ENCODE results near the gene PRDM16. TPM values are rescaled to one million over a fixed set of nuclear protein-coding genes. Genes with fewer than 3 reads are reported as not detected.

Gene PRDM16
- polyA plus RNA-seq, 2 donors: 0.15 to 0.28 TPM

DNA sequence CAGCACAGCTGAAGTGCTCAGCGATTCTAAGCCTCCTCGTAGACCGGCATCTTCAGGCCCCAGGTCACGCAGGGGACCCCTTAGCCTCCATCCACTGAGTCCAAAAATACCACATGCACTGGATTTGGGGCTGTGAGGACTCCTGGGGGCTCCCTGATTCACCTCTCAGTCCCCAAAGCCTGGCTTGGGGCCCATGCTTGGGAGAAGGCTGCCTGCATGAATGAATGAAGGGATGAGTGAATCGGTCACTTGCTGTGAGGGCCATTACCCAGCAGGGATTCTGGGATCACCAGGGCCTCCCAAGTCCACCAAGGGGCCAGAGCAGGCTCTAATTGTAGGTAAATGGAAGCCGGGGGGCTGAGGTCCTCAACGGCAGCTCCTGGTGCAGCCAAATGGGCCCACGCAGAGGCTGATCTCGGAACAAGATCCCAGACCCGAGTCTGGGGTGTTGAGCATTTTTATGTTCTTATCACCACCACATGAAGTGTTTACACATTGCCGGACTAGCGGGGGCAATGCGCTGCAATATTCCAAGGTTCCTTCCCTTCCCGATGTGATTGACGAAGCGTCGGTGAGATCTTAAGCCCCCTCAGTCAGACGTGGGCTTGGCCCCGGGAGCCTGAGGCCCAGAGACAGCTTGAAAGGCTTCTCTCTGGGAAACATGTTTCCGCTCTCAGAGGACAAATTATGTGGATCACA is 371.9 kb downstream of the PRDM16 start:
- no peaks in the 10 kb centered on the region for H3K9me3 ChIP-seq (ENCODE audit: control insufficient read depth in 2 of 2, insufficient read depth in 1 of 2, low read depth in 1 of 2, low read length in 1 of 2)
- H3K27me3 ChIP-seq (ENCODE audit: control insufficient read depth in 1 of 2, insufficient read depth in 2 of 2, low read length in 2 of 2): no peaks in the 10 kb centered on the region
- WGBS, 2 donors: 48 to 63% methylated on average over 20 of the region's 20 CpGs
- no peak overlapping the region for H3K27ac ChIP-seq (ENCODE audit: low read depth in 2 of 2, low read length in 1 of 2)
- no peaks in the 10 kb centered on the region for H3K4me1 ChIP-seq (ENCODE audit: control insufficient read depth in 2 of 2, insufficient read depth in 2 of 2, low read length in 1 of 2)
- H3K36me3 ChIP-seq (ENCODE audit: control insufficient read depth in 2 of 2, insufficient read depth in 2 of 2, low read length in 1 of 2): no peaks in the 10 kb centered on the region
- no peak overlapping the region for H3K4me3 ChIP-seq (ENCODE audit: low read depth in 1 of 2, low read length in 2 of 2)

- Histone ChIP-seq H3K27ac (ENCODE audit: low read depth in 2 of 2, low read length in 1 of 2) (no peak overlapping the region), H3K4me3 (ENCODE audit: low read depth in 1 of 2, low read length in 2 of 2) (no peak overlapping the region), H3K9me3 (ENCODE audit: control insufficient read depth in 2 of 2, insufficient read depth in 1 of 2, low read depth in 1 of 2, low read length in 1 of 2) (no peaks in the 10 kb centered on the region), H3K4me1 (ENCODE audit: control insufficient read depth in 2 of 2, insufficient read depth in 2 of 2, low read length in 1 of 2) (no peaks in the 10 kb centered on the region), H3K27me3 (ENCODE audit: control insufficient read depth in 1 of 2, insufficient read depth in 2 of 2, low read length in 2 of 2) (no peaks in the 10 kb centered on the region), H3K36me3 (ENCODE audit: control insufficient read depth in 2 of 2, insufficient read depth in 2 of 2, low read length in 1 of 2) (no peaks in the 10 kb centered on the region)
- WGBS, 2 donors: 58 to 60% methylated on average over 8 of the region's 8 CpGs
These were observed 372.4 kb downstream of the PRDM16 start for GRCh38 chr1:3441410-3441847.

- Histone ChIP-seq H3K27me3 (ENCODE audit: control insufficient read depth in 1 of 2, insufficient read depth in 2 of 2, low read length in 2 of 2) (no peaks in the 10 kb centered on the region), H3K4me1 (ENCODE audit: control insufficient read depth in 2 of 2, insufficient read depth in 2 of 2, low read length in 1 of 2) (no peaks in the 10 kb centered on the region), H3K36me3 (ENCODE audit: control insufficient read depth in 2 of 2, insufficient read depth in 2 of 2, low read length in 1 of 2) (no peaks in the 10 kb centered on the region), H3K27ac (ENCODE audit: low read depth in 2 of 2, low read length in 1 of 2) (no peak overlapping the region), H3K9me3 (ENCODE audit: control insufficient read depth in 2 of 2, insufficient read depth in 1 of 2, low read depth in 1 of 2, low read length in 1 of 2) (no peaks in the 10 kb centered on the region), H3K4me3 (ENCODE audit: low read depth in 1 of 2, low read length in 2 of 2) (no peak overlapping the region)
- 68 to 78% methylated on average over 8 of the region's 8 CpGs for WGBS, 2 donors
These were observed 372.9 kb downstream of the PRDM16 start for GRCh38 chr1:3441880-3442279.

DNA sequence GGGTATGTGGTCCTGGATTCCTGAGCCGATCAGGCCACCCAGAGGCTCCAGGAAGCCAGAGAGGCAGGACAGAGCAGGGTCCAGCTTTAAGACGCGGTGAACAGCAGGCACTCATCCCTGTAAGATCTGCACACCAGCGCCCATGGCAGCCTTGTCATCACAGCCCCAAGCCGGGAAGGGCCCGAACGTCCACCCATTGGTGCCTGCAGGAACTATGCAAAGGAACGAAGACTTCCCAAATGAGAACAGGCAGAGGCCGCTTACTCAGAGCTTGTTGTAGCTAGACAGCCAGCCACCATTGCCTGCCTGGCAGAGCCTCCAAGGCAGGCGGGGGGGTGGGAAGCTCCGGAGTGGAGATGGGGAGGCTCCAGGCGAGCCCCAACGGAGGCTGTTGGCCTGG is 373.3 kb downstream of the PRDM16 start:
- Histone ChIP-seq H3K27me3 (ENCODE audit: control insufficient read depth in 1 of 2, insufficient read depth in 2 of 2, low read length in 2 of 2) (no peaks in the 10 kb centered on the region), H3K4me1 (ENCODE audit: control insufficient read depth in 2 of 2, insufficient read depth in 2 of 2, low read length in 1 of 2) (no peaks in the 10 kb centered on the region), H3K4me3 (ENCODE audit: low read depth in 1 of 2, low read length in 2 of 2) (no peak overlapping the region), H3K27ac (ENCODE audit: low read depth in 2 of 2, low read length in 1 of 2) (no peak overlapping the region), H3K9me3 (ENCODE audit: control insufficient read depth in 2 of 2, insufficient read depth in 1 of 2, low read depth in 1 of 2, low read length in 1 of 2) (no peaks in the 10 kb centered on the region), H3K36me3 (ENCODE audit: control insufficient read depth in 2 of 2, insufficient read depth in 2 of 2, low read length in 1 of 2) (no peaks in the 10 kb centered on the region)
- WGBS, 2 donors: 72 to 77% methylated on average over 13 of the region's 13 CpGs

DNA sequence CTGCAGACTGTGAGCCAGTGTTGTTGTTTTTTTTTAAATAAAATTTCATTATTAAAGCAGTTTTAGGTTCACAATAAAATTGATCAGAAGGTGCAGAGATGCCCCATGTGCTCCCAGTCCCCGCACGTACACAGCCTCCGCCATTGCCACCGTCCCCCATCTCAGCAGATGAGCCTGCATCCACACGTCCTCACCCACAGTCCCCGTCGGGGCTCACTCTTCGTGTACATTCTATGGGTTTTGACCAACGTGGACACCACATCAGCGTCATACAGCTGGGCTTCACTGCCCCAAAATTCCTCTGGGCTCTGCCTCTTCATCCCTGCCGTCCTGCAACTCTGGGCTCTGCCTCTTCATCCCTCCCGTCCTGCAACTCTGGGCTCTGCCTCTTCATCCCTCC is 373.9 kb downstream of the PRDM16 start:
- Histone ChIP-seq H3K27me3 (ENCODE audit: control insufficient read depth in 1 of 2, insufficient read depth in 2 of 2, low read length in 2 of 2) (no peaks in the 10 kb centered on the region), H3K36me3 (ENCODE audit: control insufficient read depth in 2 of 2, insufficient read depth in 2 of 2, low read length in 1 of 2) (no peaks in the 10 kb centered on the region), H3K9me3 (ENCODE audit: control insufficient read depth in 2 of 2, insufficient read depth in 1 of 2, low read depth in 1 of 2, low read length in 1 of 2) (no peaks in the 10 kb centered on the region), H3K4me3 (ENCODE audit: low read depth in 1 of 2, low read length in 2 of 2) (no peak overlapping the region), H3K27ac (ENCODE audit: low read depth in 2 of 2, low read length in 1 of 2) (no peak overlapping the region), H3K4me1 (ENCODE audit: control insufficient read depth in 2 of 2, insufficient read depth in 2 of 2, low read length in 1 of 2) (no peaks in the 10 kb centered on the region)
- WGBS, 2 donors: 78 to 83% methylated on average over 12 of the region's 12 CpGs

DNA sequence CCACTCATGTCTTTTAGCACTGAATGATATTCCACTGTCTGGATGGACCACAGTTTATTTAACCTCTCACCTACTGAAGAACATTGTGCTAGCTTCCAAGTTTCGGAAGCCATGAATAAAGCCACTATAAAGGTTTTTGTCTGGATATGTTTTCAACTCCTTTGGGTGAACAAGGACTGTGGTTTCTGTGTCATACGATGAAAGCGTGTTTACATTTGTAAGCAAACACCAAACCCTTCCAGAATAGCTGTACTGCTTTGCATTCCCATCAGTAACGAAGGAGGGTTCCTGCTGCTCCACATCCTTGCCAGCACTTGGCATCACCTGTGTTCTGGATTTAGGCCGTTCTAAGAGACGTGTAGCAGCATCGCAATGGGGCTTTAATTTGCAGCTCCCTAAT is 374.8 kb downstream of the PRDM16 start:
- no peaks in the 10 kb centered on the region for H3K27me3 ChIP-seq (ENCODE audit: control insufficient read depth in 1 of 2, insufficient read depth in 2 of 2, low read length in 2 of 2)

DNA sequence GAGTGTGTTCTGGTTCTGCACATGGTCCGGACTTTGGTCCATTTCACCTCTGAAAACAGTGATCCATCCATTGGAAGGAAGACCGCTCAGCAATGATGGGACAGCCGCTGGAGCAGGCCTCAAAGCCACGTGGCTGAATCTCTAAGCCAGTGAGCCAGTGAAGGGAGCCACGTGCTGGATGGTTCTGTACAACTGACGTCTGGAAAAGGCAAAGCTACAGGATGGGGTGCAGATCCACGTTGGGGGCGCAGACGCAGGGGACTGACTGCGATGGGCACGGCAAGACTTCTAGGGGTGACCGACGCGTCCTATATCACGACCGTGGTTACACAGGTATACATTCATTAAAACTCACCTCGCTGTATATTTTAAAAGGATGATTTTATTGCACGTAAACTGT is 375.3 kb downstream of the PRDM16 start:
- Histone ChIP-seq H3K27me3 (ENCODE audit: control insufficient read depth in 1 of 2, insufficient read depth in 2 of 2, low read length in 2 of 2) (no peaks in the 10 kb centered on the region), H3K27ac (ENCODE audit: low read depth in 2 of 2, low read length in 1 of 2) (no peak overlapping the region), H3K4me1 (ENCODE audit: control insufficient read depth in 2 of 2, insufficient read depth in 2 of 2, low read length in 1 of 2) (no peaks in the 10 kb centered on the region), H3K4me3 (ENCODE audit: low read depth in 1 of 2, low read length in 2 of 2) (no peak overlapping the region), H3K36me3 (ENCODE audit: control insufficient read depth in 2 of 2, insufficient read depth in 2 of 2, low read length in 1 of 2) (no peaks in the 10 kb centered on the region), H3K9me3 (ENCODE audit: control insufficient read depth in 2 of 2, insufficient read depth in 1 of 2, low read depth in 1 of 2, low read length in 1 of 2) (no peaks in the 10 kb centered on the region)
- 88 to 91% methylated on average over 18 of the region's 18 CpGs for WGBS, 2 donors

More for the DNA sequence above, 374.8 kb downstream of the PRDM16 start:
- Histone ChIP-seq H3K27ac (ENCODE audit: low read depth in 2 of 2, low read length in 1 of 2) (no peak overlapping the region), H3K36me3 (ENCODE audit: control insufficient read depth in 2 of 2, insufficient read depth in 2 of 2, low read length in 1 of 2) (no peaks in the 10 kb centered on the region), H3K4me3 (ENCODE audit: low read depth in 1 of 2, low read length in 2 of 2) (no peak overlapping the region), H3K9me3 (ENCODE audit: control insufficient read depth in 2 of 2, insufficient read depth in 1 of 2, low read depth in 1 of 2, low read length in 1 of 2) (no peaks in the 10 kb centered on the region), H3K4me1 (ENCODE audit: control insufficient read depth in 2 of 2, insufficient read depth in 2 of 2, low read length in 1 of 2) (no peaks in the 10 kb centered on the region)
- 57 to 64% methylated on average over 7 of the region's 7 CpGs for WGBS, 2 donors

DNA sequence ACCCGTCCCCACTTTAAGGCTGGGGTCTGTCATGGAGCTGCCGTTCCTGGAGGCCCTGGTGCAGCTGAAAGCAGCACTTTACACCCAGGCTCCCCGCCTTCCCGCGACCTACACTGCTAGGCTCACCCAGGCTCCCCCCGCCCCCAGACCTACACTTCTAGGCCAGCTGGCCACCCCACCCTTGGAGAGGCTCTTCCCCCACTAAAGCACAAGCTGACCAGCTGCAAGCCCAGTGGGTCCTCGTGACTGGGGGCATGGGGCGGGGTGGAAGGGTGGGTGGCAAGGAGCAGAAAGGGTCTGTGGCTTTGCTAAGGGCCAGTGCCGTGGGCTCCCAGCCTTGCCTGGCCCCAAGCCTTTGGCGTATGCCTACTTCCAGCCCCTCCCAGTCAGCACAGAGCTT is 375.7 kb downstream of the PRDM16 start:
- no peaks in the 10 kb centered on the region for H3K27me3 ChIP-seq (ENCODE audit: control insufficient read depth in 1 of 2, insufficient read depth in 2 of 2, low read length in 2 of 2)
- no peak overlapping the region for H3K4me3 ChIP-seq (ENCODE audit: low read depth in 1 of 2, low read length in 2 of 2)
- H3K36me3 ChIP-seq (ENCODE audit: control insufficient read depth in 2 of 2, insufficient read depth in 2 of 2, low read length in 1 of 2): no peaks in the 10 kb centered on the region
- no peaks in the 10 kb centered on the region for H3K9me3 ChIP-seq (ENCODE audit: control insufficient read depth in 2 of 2, insufficient read depth in 1 of 2, low read depth in 1 of 2, low read length in 1 of 2)
- 70 to 76% methylated on average over 10 of the region's 10 CpGs for WGBS, 2 donors
- no peaks in the 10 kb centered on the region for H3K4me1 ChIP-seq (ENCODE audit: control insufficient read depth in 2 of 2, insufficient read depth in 2 of 2, low read length in 1 of 2)
- H3K27ac ChIP-seq (ENCODE audit: low read depth in 2 of 2, low read length in 1 of 2): no peak overlapping the region

GRCh38 chr1:3450202-3450863 is 381.3 kb downstream of the PRDM16 start:
- WGBS, 2 donors: 80 to 81% methylated on average over 9 of the region's 9 CpGs
- Histone ChIP-seq H3K4me1 (ENCODE audit: control insufficient read depth in 2 of 2, insufficient read depth in 2 of 2, low read length in 1 of 2) (peaks cover 7 to 8% of the 10 kb centered on the region in 2 donors), H3K27me3 (ENCODE audit: control insufficient read depth in 1 of 2, insufficient read depth in 2 of 2, low read length in 2 of 2) (no peaks in the 10 kb centered on the region), H3K36me3 (ENCODE audit: control insufficient read depth in 2 of 2, insufficient read depth in 2 of 2, low read length in 1 of 2) (no peaks in the 10 kb centered on the region), H3K9me3 (ENCODE audit: control insufficient read depth in 2 of 2, insufficient read depth in 1 of 2, low read depth in 1 of 2, low read length in 1 of 2) (no peaks in the 10 kb centered on the region), H3K4me3 (ENCODE audit: low read depth in 1 of 2, low read length in 2 of 2) (no peak overlapping the region), H3K27ac (ENCODE audit: low read depth in 2 of 2, low read length in 1 of 2) (no peak overlapping the region)

DNA sequence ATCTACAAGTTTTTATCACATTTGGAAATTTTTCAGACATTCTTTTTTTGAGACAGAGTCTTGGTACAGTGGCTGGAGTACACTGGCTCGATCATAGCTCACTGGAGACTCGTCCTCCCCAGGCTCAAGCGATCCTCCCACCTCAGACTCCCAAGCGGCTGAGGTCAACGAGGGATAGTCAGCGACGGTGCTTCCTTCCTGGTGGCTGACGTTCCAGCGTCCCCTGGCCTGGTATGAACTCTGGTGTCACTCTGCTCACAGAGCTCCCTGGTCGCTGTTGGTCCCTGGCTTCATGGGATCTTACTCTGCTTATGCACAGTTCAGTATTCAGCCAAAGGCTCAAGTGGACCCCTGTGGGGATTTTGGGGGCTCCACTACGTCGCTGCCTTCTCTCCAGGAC is 382.0 kb downstream of the PRDM16 start:
- peaks cover 7 to 14% of the 10 kb centered on the region in 2 donors for H3K4me1 ChIP-seq (ENCODE audit: control insufficient read depth in 2 of 2, insufficient read depth in 2 of 2, low read length in 1 of 2)
- no peaks in the 10 kb centered on the region for H3K27me3 ChIP-seq (ENCODE audit: control insufficient read depth in 1 of 2, insufficient read depth in 2 of 2, low read length in 2 of 2)
- no peaks in the 10 kb centered on the region for H3K36me3 ChIP-seq (ENCODE audit: control insufficient read depth in 2 of 2, insufficient read depth in 2 of 2, low read length in 1 of 2)
- no peak overlapping the region for H3K4me3 ChIP-seq (ENCODE audit: low read depth in 1 of 2, low read length in 2 of 2)
- no peak overlapping the region for H3K27ac ChIP-seq (ENCODE audit: low read depth in 2 of 2, low read length in 1 of 2)
- no peaks in the 10 kb centered on the region for H3K9me3 ChIP-seq (ENCODE audit: control insufficient read depth in 2 of 2, insufficient read depth in 1 of 2, low read depth in 1 of 2, low read length in 1 of 2)
- 74 to 81% methylated on average over 12 of the region's 12 CpGs for WGBS, 2 donors

Measured in esophagus (tissue), 2 donors.